ENCODE measurements around the gene KIZ. TPM values are rescaled to one million over a fixed set of nuclear protein-coding genes. Genes with fewer than 3 reads are reported as not detected.

Gene KIZ
- total RNA-seq, 4 donors from 2014 or later, result 21.1 to 66.6 (median 34.6) TPM

- intact Hi-C loops (cut with DNase I; ENCODE audit: low total_unique reads) (no loop called here), in situ Hi-C loops (cut with MboI; ENCODE audit: low sequenced_read_pairs in 4 of 4) (loop anchor here in 1 of 4 donors (25.0 kb wide), 1 partner anchor 109 kb away; no protein-coding TSS in a partner anchor)
- H3K4me3 ChIP-seq, result no peak overlapping the region
- H3K4me1 ChIP-seq, result no peaks in the 10 kb centered on the region
- H3K9me3 ChIP-seq, result no peaks in the 10 kb centered on the region
- peaks cover 0 to 35% of the 10 kb centered on the region in 2 donors for H3K36me3 ChIP-seq
- no peaks in the 10 kb centered on the region for H3K27me3 ChIP-seq
- TF ChIP-seq POLR2A (IDR thresholded peaks at IDR 0.05) (no peak), CTCF (IDR thresholded peaks at IDR 0.05 in 4 of 5, conservative IDR thresholded peaks at IDR 0.05 in 1 of 5) (no peak)
- DNase-seq, result no peak
- ATAC-seq, result no peak
- no peak overlapping the region for H3K27ac ChIP-seq
Measured at GRCh38 chr20:21228511-21228910, 102.6 kb downstream of the KIZ start.

GRCh38 chr20:21229163-21229562 is 103.3 kb downstream of the KIZ start:
- intact Hi-C loops (cut with DNase I; ENCODE audit: low total_unique reads), result no loop called here
- in situ Hi-C loops (cut with MboI; ENCODE audit: low sequenced_read_pairs in 4 of 4), result loop anchor here in 1 of 4 donors (25.0 kb wide), 1 partner anchor 108 kb away; no protein-coding TSS in a partner anchor
- TF ChIP-seq CTCF (IDR thresholded peaks at IDR 0.05 in 4 of 5, conservative IDR thresholded peaks at IDR 0.05 in 1 of 5), result no peak
- TF ChIP-seq POLR2A (IDR thresholded peaks at IDR 0.05), result no peak

GRCh38 chr20:21230220-21230619 is 104.3 kb downstream of the KIZ start:
- Histone ChIP-seq H3K27ac (no peak overlapping the region), H3K36me3 (peaks cover 0 to 35% of the 10 kb centered on the region in 2 donors), H3K9me3 (no peaks in the 10 kb centered on the region), H3K27me3 (no peaks in the 10 kb centered on the region), H3K4me3 (no peak overlapping the region), H3K4me1 (no peaks in the 10 kb centered on the region)
- intact Hi-C loops (cut with DNase I; ENCODE audit: low total_unique reads), result no loop called here
- ATAC-seq (no peak), DNase-seq (no peak)
- TF ChIP-seq POLR2A (IDR thresholded peaks at IDR 0.05), result no peak
- no peak for TF ChIP-seq CTCF (IDR thresholded peaks at IDR 0.05 in 4 of 5, conservative IDR thresholded peaks at IDR 0.05 in 1 of 5)
- in situ Hi-C loops (cut with MboI; ENCODE audit: low sequenced_read_pairs in 4 of 4), result loop anchor here (5.0 to 25.0 kb wide), 3 partner anchors 107 to 275 kb away; no protein-coding TSS in a partner anchor

More at GRCh38 chr20:21229163-21229562, 103.3 kb downstream of the KIZ start:
- no peaks in the 10 kb centered on the region for H3K4me1 ChIP-seq
- DNase-seq (no peak), ATAC-seq (no peak)
- no peak overlapping the region for H3K27ac ChIP-seq
- no peak overlapping the region for H3K4me3 ChIP-seq
- no peaks in the 10 kb centered on the region for H3K27me3 ChIP-seq
- peaks cover 0 to 35% of the 10 kb centered on the region in 2 donors for H3K36me3 ChIP-seq
- no peaks in the 10 kb centered on the region for H3K9me3 ChIP-seq

- H3K36me3 ChIP-seq, result peaks cover 0 to 35% of the 10 kb centered on the region in 2 donors
- H3K9me3 ChIP-seq, result no peaks in the 10 kb centered on the region
- intact Hi-C loops (cut with DNase I; ENCODE audit: low total_unique reads) (no loop called here), in situ Hi-C loops (cut with MboI; ENCODE audit: low sequenced_read_pairs in 4 of 4) (loop anchor here (5.0 to 25.0 kb wide), 3 partner anchors 107 to 274 kb away; no protein-coding TSS in a partner anchor)
- H3K27ac ChIP-seq, result no peak overlapping the region
- H3K27me3 ChIP-seq, result no peaks in the 10 kb centered on the region
- DNase-seq (no peak), ATAC-seq (no peak)
- no peaks in the 10 kb centered on the region for H3K4me1 ChIP-seq
- no peak overlapping the region for H3K4me3 ChIP-seq
- TF ChIP-seq POLR2A (IDR thresholded peaks at IDR 0.05) (no peak), CTCF (IDR thresholded peaks at IDR 0.05 in 4 of 5, conservative IDR thresholded peaks at IDR 0.05 in 1 of 5) (no peak)
Measured at GRCh38 chr20:21230686-21231085, 104.8 kb downstream of the KIZ start.
